GM21423 (cell line): ENCODE results near the gene ITGB2.

Experiments
- ATAC-seq: cut with Tn5 transposase; IDR thresholded peaks from one replicate; pipeline ENCODE4 v1.9.1; 2021; ENCODE audit warnings: mild to moderate bottlenecking, moderate library complexity; ENCODE audit not compliant: unreplicated experiment

Gene ITGB2

GRCh38 chr21:44871576-44872269, 49.0 kb downstream of the ITGB2 start:
- ATAC-seq, result no peak

GRCh38 chr21:44870748-44871495, 49.8 kb downstream of the ITGB2 start:
- ATAC-seq, result no peak

GRCh38 chr21:44869781-44870747, 50.6 kb downstream of the ITGB2 start:
- no peak for ATAC-seq

DNA sequence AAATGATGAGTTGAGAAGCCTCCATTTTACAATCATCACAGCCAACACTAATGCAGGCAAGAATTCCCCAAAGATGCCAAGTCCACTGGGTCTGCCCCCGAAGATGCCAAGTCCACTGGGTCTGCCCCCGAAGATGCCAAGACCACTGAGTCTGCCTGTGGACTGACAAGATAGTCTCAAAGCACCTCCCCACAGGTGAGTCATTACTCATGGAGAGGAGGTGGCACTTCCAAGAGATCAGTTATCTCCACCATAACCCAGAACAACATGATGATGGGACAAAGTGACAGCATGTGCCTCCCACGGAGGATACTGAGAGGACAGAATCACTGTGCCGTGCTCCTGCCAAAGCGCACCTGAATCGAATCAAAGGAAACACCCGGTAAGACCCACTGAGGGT, 52.0 kb downstream of the ITGB2 start:
- ATAC-seq, result no peak

DNA sequence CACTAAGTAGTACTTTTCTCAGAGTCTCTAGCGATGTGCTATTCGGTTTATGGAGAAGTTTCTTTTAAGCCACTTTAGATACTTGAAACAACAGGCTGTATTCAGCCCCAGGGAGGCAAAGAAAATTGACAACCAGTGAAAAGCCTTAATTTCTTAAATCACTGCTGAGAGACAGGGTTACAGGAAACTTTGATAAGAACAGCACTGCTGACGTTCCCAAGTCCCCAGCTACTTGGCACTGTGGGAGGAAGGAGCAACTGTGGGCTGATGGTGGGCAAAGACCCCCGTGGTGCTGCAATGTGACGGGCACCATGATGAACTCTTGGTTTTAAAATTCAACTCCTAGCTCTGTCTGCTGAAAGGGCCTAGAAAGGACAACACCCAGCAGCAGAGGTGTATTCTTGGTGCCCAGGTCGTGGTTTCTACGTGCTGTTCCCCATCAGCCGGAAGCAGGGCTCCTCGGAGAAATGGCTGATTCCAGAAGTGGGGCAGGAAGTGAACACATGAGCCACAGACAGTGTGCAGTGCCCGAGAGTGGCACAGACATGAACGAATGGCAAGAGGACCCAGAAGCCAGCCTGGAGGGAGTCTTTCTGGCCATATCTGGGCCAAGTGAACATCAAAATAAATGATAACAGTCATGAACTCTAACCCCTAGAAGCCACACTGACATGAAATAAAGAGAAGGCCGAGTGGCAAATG, 52.5 kb downstream of the ITGB2 start:
- no peak for ATAC-seq

DNA sequence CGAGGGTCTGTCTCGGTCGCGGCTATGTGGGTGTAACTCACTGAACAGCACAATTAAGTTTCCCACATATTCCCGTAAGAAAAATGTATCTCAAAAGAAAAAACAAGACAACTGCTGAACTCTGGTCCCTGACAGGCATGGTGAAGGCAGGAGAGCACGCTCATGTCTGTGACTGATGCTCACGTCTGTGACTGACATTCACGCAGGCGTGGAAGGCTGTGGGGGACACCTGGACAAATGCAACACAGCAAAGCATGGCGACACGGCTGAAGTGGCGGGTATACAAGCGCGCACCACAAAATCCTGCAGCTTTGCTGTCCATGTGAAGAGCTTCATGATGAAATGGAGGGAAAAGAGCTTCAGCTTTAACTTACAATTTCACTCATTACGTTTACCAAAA, 53.2 kb downstream of the ITGB2 start:
- ATAC-seq, result no peak

- no peak for ATAC-seq
Observed at GRCh38 chr21:44866780-44867179, 53.9 kb downstream of the ITGB2 start.

DNA sequence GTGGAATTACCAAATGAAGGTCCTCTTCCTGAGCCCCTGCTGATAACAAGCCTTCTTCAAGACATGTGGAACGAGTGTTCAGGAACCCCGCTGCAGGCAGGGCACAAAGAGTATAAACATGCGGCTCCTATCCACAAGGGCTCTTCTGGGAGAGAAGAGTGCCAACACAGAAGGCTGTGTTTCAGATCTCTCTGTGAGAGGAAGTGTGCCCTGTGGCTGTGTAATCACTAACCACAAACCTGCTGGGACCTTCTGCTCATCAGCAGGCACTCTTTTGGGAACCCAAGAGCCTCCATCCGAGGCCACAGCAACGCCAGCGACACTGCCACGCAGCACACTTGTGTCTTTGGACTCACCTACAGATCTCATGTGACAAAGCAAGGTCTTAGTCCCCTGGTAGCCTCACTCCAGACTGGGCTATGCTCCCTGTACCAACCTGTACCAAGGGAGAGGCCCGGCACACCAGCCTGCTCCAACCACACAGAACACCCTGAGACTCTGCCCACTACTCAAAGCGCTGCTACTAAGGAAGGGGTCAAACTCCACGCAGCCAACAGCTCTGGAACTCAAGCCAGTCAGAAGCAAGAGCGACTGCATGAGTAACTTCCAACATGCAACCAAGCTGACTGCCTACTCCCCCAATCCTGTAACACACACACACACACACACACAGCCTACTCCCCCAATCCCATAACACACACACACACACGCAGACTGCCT, 55.0 kb downstream of the ITGB2 start:
- ATAC-seq, result peak; percentile 66

DNA sequence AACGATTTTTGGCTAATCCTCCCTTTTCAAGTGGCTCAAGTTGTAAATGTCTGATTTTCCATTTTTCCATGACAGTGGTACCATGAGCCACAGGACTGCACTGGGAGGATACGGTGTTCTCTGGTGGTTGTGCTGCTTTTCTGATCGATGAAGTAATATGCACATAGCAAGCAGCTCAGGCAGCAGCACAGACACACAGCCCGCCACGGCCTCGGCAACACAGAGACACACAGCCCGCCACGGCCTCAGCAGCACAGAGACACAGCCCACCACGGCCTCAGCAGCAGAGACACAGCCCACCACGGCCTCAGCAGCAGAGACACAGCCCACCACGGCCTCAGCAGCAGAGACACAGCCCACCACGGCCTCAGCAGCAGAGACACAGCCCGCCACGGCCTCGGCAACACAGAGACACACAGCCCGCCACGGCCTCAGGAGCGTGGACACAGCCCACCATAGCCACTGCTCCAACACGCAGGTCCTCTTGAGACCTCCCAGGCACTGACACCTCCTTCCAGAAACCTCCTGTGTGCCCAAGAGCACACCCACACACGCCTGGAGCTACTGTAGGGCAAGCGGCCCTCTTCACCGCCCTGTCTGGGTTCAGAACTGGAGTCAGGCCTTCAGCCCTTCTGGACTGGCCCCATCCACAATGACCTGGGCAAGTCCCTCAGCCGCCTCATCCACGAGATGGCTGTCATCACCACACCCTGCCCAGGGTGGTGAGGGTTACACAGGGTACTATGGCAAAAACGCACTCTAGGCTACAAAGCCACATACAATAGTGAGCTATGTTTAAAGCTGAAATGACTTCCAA, 57.6 kb downstream of the ITGB2 start:
- ATAC-seq, result no peak

DNA sequence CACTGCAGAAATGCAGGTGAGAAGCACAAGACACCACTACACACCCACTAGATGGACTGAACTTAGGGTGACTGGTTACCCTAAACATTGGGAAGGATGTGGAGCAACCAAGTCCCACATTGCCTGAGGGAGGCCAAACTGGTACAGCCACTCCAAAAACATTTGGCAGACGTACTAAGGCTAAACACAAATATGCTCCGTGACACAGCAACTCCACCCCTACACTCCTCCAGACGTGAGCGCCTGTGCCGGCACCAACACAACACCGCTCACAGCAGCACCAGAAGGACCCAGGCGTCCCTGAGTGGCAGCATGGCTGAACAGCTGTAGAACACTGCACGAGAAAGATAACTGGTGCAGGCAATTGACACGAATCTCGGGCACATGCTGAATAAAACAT, 61.9 kb downstream of the ITGB2 start:
- no peak for ATAC-seq

- no peak for ATAC-seq
Observed at GRCh38 chr21:44858291-44858690, 62.4 kb downstream of the ITGB2 start.

GRCh38 chr21:44857127-44857892, 63.4 kb downstream of the ITGB2 start:
- no peak for ATAC-seq

GRCh38 chr21:44856131-44856530, 64.6 kb downstream of the ITGB2 start:
- no peak for ATAC-seq

- ATAC-seq, result no peak
Observed at GRCh38 chr21:44855572-44855971, 65.1 kb downstream of the ITGB2 start.

GRCh38 chr21:44854664-44855446, 65.8 kb downstream of the ITGB2 start:
- no peak for ATAC-seq

DNA sequence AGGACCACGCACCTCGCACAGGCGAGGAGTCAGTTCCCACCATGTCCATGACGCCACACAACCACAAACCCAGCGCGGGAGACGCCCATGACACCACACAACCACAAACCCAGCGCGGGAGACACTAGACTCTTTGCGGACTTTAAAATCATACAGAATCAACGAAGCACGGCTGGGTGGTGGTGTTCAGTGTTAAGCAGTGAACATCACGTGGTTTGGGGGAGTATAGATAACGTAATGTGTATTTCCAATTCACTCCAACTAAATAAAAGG, 66.4 kb downstream of the ITGB2 start:
- no peak for ATAC-seq

- no peak for ATAC-seq
Observed at GRCh38 chr21:44853601-44854390, 66.9 kb downstream of the ITGB2 start.
